Calu3 (cell line): ENCODE results near the gene FSTL1. TPM values are rescaled to one million over a fixed set of nuclear protein-coding genes. Genes with fewer than 3 reads are reported as not detected.

Source experiments
- BruUV-seq: library from RNA; stranded (reverse); fragments of 400-500 nt; replicated peaks from 2 replicates; lab custom pipeline; 2021; lab: Mats Ljungman, UMichigan
- CTCF ChIA-PET: fragments of 300-600 bp; sonication (Branson Sonifier 250); formaldehyde crosslinking; loops from one replicate; lab custom pipeline; 2022; ENCODE audit warnings: antibody characterized with exemption; lab: Charles Lee
- DNase-seq: peaks from one replicate; pipeline ENCODE4 v3.0.0; 2022
- H3K27ac Mint-ChIP-seq: one replicate; pipeline ENCODE4 v1.8.0; 2022; ENCODE audit warnings: mixed read lengths; ENCODE audit not compliant: unreplicated experiment
- H3K27me3 Mint-ChIP-seq: one replicate; pipeline ENCODE4 v1.8.0; 2022; ENCODE audit warnings: mixed read lengths; ENCODE audit not compliant: unreplicated experiment
- H3K36me3 Mint-ChIP-seq: one replicate; pipeline ENCODE4 v1.8.0; 2022; ENCODE audit warnings: mild to moderate bottlenecking, moderate library complexity, mixed read lengths; ENCODE audit not compliant: insufficient read depth, unreplicated experiment
- H3K4me1 Mint-ChIP-seq: one replicate; pipeline ENCODE4 v1.8.0; 2022; ENCODE audit warnings: mild to moderate bottlenecking, low read depth, mixed read lengths; ENCODE audit not compliant: unreplicated experiment
- H3K4me3 Mint-ChIP-seq: one replicate; pipeline ENCODE4 v1.8.0; 2022; ENCODE audit warnings: mild to moderate bottlenecking, low read depth, moderate library complexity, mixed read lengths; ENCODE audit not compliant: unreplicated experiment
- H3K9me3 Mint-ChIP-seq: one replicate; pipeline ENCODE4 v1.8.0; 2022; ENCODE audit warnings: low read depth, mixed read lengths; ENCODE audit not compliant: unreplicated experiment
- CTCF ChIP-seq: fragments of 200-600 bp; IDR thresholded peaks from one replicate; pipeline ENCODE4 v1.8.0; 2022; ENCODE audit warnings: antibody characterized with exemption; ENCODE audit not compliant: unreplicated experiment
- intact Hi-C: fragments of 100-400 bp; cut with micrococcal nuclease; formaldehyde crosslinking; loops from one replicate; pipeline ENCODE4 v1.10.0; 2022; ENCODE audit not compliant: unreplicated experiment
- total RNA-seq: library from RNA; stranded (reverse); gene quantifications from 2 replicates; pipeline ENCODE4 v1.2.3, GENCODE V29; 2022

The FSTL1 gene
- total RNA-seq, 1 experiment from 2014 or later = 18.5 TPM

GRCh38 chr3:120496278-120497002 is 45.6 kb upstream of the FSTL1 start:
- Mint-ChIP-seq H3K9me3 (peaks cover 8% of the 10 kb centered on the region), H3K4me1 (peaks cover 13% of the 10 kb centered on the region), H3K36me3 (no peaks in the 10 kb centered on the region), H3K27me3 (no peaks in the 10 kb centered on the region), H3K4me3 (no peak overlapping the region), H3K27ac (no peak overlapping the region)
- no peak for DNase-seq
- CTCF ChIA-PET = no interaction called here
- intact Hi-C loops = no loop called here
- BruUV-seq = no TSS peak
- TF ChIP-seq CTCF = no peak

- no peak overlapping the region for H3K27ac Mint-ChIP-seq
- TF ChIP-seq CTCF = no peak
- CTCF ChIA-PET = no interaction called here
Observed at GRCh38 chr3:120495809-120496208, 45.0 kb upstream of the FSTL1 start.

GRCh38 chr3:120492103-120492502 is 41.3 kb upstream of the FSTL1 start:
- Mint-ChIP-seq H3K4me3 (no peak overlapping the region), H3K36me3 (no peaks in the 10 kb centered on the region), H3K27ac (no peak overlapping the region), H3K4me1 (peaks cover 13% of the 10 kb centered on the region), H3K27me3 (no peaks in the 10 kb centered on the region), H3K9me3 (peaks cover 8% of the 10 kb centered on the region)
- no peak for TF ChIP-seq CTCF
- no TSS peak for BruUV-seq
- CTCF ChIA-PET = no interaction called here
- no peak for DNase-seq
- intact Hi-C loops = no loop called here

More at GRCh38 chr3:120495809-120496208, 45.0 kb upstream of the FSTL1 start:
- intact Hi-C loops = no loop called here
- Mint-ChIP-seq H3K36me3 (no peaks in the 10 kb centered on the region), H3K27me3 (no peaks in the 10 kb centered on the region), H3K4me3 (no peak overlapping the region), H3K9me3 (peaks cover 8% of the 10 kb centered on the region), H3K4me1 (peaks cover 13% of the 10 kb centered on the region)
- no TSS peak for BruUV-seq
- no peak for DNase-seq

GRCh38 chr3:120489421-120489820 is 38.6 kb upstream of the FSTL1 start:
- TF ChIP-seq CTCF = no peak
- no TSS peak for BruUV-seq
- Mint-ChIP-seq H3K27ac (no peak overlapping the region), H3K4me3 (no peak overlapping the region), H3K9me3 (peaks cover 5% of the 10 kb centered on the region), H3K36me3 (no peaks in the 10 kb centered on the region), H3K27me3 (no peaks in the 10 kb centered on the region), H3K4me1 (peaks cover 13% of the 10 kb centered on the region)
- CTCF ChIA-PET = no interaction called here
- intact Hi-C loops = no loop called here
- no peak for DNase-seq
